Lower leg skin (tissue), 4 donors: ENCODE data around the gene MAT2B. TPM values are rescaled to one million over a fixed set of nuclear protein-coding genes. Genes with fewer than 3 reads are reported as not detected.

Experiments used
- DNase-seq, 2 donors: peaks; one replicate each; pipeline ENCODE4 v3.0.0-alpha.2; 2019; ENCODE audit warnings: low spot score in 2 of 2
- H3K4me3 ChIP-seq: fragments of 200-600 bp; sonication (generic); 2 replicates; pipeline ENCODE4 v1.5.1; 2017; ENCODE audit warnings: mild to moderate bottlenecking, low read depth; ENCODE audit not compliant: poor library complexity, severe bottlenecking
- CTCF ChIP-seq, 3 donors: fragments of 450-650 bp; IDR thresholded peaks; one replicate each; pipeline ENCODE4 v1.5.1; 2016; ENCODE audit warnings: antibody characterized with exemption in 3 of 3, mild to moderate bottlenecking in 3 of 3, moderate library complexity in 2 of 3
- POLR2A ChIP-seq, 2 donors: fragments of 450-650 bp; IDR thresholded peaks; one replicate each; pipeline ENCODE4 v1.6.1; 2016 to 2017; ENCODE audit warnings: antibody characterized with exemption in 2 of 2, mild to moderate bottlenecking in 1 of 2, moderate library complexity in 1 of 2
- WGBS, 2 donors: methylation state at CpG; one replicate each; pipeline ENCODE4 v1.1.5; 2018; 5-methylcytosine and 5-hydroxymethylcytosine counted together
- intact Hi-C: fragments of 100-400 bp; cut with DNase I; formaldehyde crosslinking; loops from one replicate; pipeline ENCODE4 v1.15.0; 2023; ENCODE audit warnings: low total_unique reads
- total RNA-seq, 4 donors: library from RNA; depleted of rRNA; stranded (reverse); fragments of >200 nt; gene quantifications; one replicate each; pipeline ENCODE4 v1.1.0, GENCODE V29; 2016

Gene MAT2B
- total RNA-seq, 4 donors from 2014 or later = 34.9 to 50.1 (median 44.8) TPM

- TF ChIP-seq CTCF (IDR thresholded peaks at IDR 0.05) (no peak), POLR2A (IDR thresholded peaks at IDR 0.05) (peak in 1 of 2 donors; percentile 21)
Observed at GRCh38 chr5:163459819-163460561, 45.4 kb upstream of the MAT2B start, which contains the start of gene NUDCD2. NUDCD2 (minus strand) TSS chr5:163460102; CDS start chr5:163460050, 52 bp downstream.

DNA sequence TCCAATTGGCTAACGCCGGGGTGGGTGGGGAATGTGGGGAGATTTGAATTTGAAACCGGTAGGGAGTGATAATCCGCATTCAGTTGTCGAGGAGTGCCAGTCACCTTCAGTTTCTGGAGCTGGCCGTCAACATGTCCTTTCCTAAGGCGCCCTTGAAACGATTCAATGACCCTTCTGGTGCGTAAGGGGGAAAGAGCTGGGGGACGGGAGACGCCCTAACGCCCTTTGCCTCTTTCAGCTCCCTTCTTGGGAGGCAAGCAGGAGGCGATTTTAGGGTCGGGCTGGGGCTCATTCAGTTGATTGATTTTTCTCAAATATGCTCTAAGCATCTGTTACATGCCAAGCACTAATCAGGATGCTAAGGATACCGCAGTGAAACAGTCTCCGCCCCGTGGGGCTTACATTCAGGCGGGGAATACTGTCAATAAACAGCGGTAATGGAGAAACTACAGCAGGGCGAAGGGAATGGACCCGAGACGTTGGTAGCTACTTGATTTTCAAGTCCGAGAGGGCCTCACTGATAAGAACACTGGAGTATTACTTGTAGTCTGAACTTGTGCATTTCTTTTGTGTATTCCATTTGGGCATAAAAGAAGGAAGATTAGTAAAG is 44.8 kb upstream of the MAT2B start, which contains the start of gene HMMR:
Gene HMMR (plus strand): TSS at position 71 of the 610 bp plus-strand sequence. CDS start 61 bp downstream, at position 132.
- 0% methylated on average over 23 of the region's 23 CpGs for WGBS, 2 donors
- TF ChIP-seq POLR2A (IDR thresholded peaks at IDR 0.05) (no peak), CTCF (IDR thresholded peaks at IDR 0.05) (no peak)
- no peak for DNase-seq
- peak within 1 kb of the TSS; percentile 58 for H3K4me3 ChIP-seq
- intact Hi-C loops = no loop called here

More at GRCh38 chr5:163459819-163460561, 45.4 kb upstream of the MAT2B start, which contains the start of gene NUDCD2:
- H3K4me3 ChIP-seq = peak within 1 kb of the TSS; percentile 58
- DNase-seq = peak; percentile 97 to 98
- intact Hi-C loops = no loop called here
- WGBS, 2 donors = 1% methylated on average over 55 to 59 of the region's 59 CpGs

GRCh38 chr5:163463063-163463435 is 42.4 kb upstream of the MAT2B start:
- H3K4me3 ChIP-seq = no peak overlapping the region
- TF ChIP-seq CTCF (IDR thresholded peaks at IDR 0.05) (no peak), POLR2A (IDR thresholded peaks at IDR 0.05) (no peak)
- intact Hi-C loops = no loop called here
- no peak for DNase-seq

DNA sequence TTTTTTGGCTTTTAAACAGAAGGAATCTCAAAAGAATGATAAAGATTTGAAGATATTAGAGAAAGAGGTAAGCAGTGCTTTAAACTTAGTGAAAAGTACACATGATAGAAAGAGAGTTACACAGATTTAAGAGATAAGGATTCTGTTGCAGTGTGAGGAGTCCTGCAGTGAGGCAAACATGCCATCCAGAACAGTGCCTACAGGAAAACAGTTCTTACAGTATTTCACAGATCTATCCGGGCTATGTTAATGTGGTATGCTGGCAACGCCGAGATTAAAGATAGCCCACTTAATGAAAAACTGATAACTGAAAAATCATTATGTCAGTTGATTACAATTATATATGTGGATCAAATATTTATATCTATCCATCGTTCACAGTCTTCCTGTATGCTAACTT is 37.7 kb upstream of the MAT2B start:
- 57 to 60% methylated on average over 4 of the region's 4 CpGs for WGBS, 2 donors
- TF ChIP-seq CTCF (IDR thresholded peaks at IDR 0.05) = no peak
- TF ChIP-seq POLR2A (IDR thresholded peaks at IDR 0.05) = no peak
- no peak for DNase-seq
- intact Hi-C loops = no loop called here
- H3K4me3 ChIP-seq = no peak overlapping the region

DNA sequence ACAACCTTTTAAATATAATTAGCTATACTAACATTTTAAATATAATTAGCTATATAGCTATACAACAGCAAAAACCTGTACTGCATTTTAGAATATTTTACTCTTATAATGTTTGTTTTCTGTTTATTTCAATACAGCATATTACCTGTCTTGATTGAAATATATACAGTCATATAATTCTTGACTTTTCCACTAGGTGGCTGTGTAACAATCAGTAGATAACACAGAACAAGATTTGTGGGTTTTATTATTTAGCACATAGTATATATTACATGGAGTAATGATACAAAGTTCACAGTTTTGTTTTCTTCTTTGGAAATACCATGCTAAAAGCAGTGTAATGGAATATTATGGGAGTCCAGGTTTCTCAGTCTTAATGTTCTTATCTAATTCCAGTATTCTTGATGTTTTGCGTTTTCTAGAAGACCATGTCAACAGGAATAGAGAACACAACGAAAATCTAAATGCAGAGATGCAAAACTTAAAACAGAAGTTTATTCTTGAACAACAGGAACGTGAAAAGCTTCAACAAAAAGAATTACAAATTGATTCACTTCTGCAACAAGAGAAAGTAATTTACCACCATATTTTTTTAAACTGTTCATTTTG is 31.7 kb upstream of the MAT2B start:
- no peak for TF ChIP-seq CTCF (IDR thresholded peaks at IDR 0.05)
- no peak for TF ChIP-seq POLR2A (IDR thresholded peaks at IDR 0.05)
- no peak overlapping the region for H3K4me3 ChIP-seq
- intact Hi-C loops = no loop called here
- no peak for DNase-seq
- 73 to 91% methylated on average over 3 of the region's 3 CpGs for WGBS, 2 donors
